Endothelial cell of umbilical vein (primary cell): ENCODE results near the gene GNB2. TPM values are rescaled to one million over a fixed set of nuclear protein-coding genes. Genes with fewer than 3 reads are reported as not detected.

Source experiments
- BruUV-seq: library from RNA; stranded (reverse); fragments of 400-500 nt; replicated peaks from 2 replicates; lab custom pipeline; 2021; lab: Mats Ljungman, UMichigan
- CTCF ChIA-PET: fragments of 300-600, 350-600 bp; sonication (Branson Sonifier 250); formaldehyde crosslinking; loops from one replicate; lab custom pipeline; 2021; ENCODE audit warnings: antibody characterized with exemption, inconsistent platforms; lab: Charles Lee
- POLR2A ChIA-PET: fragments of 300-600, 350-600 bp; sonication (Branson Sonifier 250); formaldehyde crosslinking; loops from one replicate; lab custom pipeline; 2021; ENCODE audit warnings: antibody characterized with exemption, inconsistent platforms; lab: Charles Lee
- DNase-seq: peaks from one replicate; pipeline ENCODE4 v3.0.0-alpha.2; 2011; ENCODE audit warnings: low read depth, low spot score
- FAIRE-seq: peaks from 2 replicates; lab custom pipeline; 2011; peaks lifted over from hg19 to GRCh38; lab: Jason Lieb, UNC
- H2AFZ ChIP-seq: 2 replicates; pipeline ENCODE4 v1.6.0; 2012; ENCODE audit warnings: low read depth, low read length, control low read depth, inconsistent platforms
- H3K27ac ChIP-seq: 2 replicates; pipeline ENCODE4 v1.5.1; 2011; ENCODE audit warnings: low read depth, mild to moderate bottlenecking, control low read depth, low read length, moderate library complexity; ENCODE audit not compliant: insufficient read depth
- H3K27me3 ChIP-seq, 2 experiments: 2 replicates each; pipeline versions ENCODE4 v1.6.0 to v1.6.1; 2011; ENCODE audit warnings: low read length in 2 of 2, mixed read lengths in 1 of 2; ENCODE audit not compliant: control insufficient read depth in 2 of 2, insufficient read depth in 2 of 2
- H3K36me3 ChIP-seq, 2 experiments: 2 replicates in 1 of 2; 3 replicates in 1 of 2; pipeline ENCODE4 v1.5.1; 2011; ENCODE audit warnings: low read length in 2 of 2, mild to moderate bottlenecking in 1 of 2, moderate library complexity in 1 of 2; ENCODE audit not compliant: control insufficient read depth in 2 of 2, insufficient read depth in 2 of 2; ENCODE audit errors: extremely low read depth in 1 of 2
- H3K4me1 ChIP-seq: 3 replicates; pipeline ENCODE4 v1.5.1; 2011; ENCODE audit warnings: mild to moderate bottlenecking, low read length; ENCODE audit not compliant: control insufficient read depth, insufficient read depth; ENCODE audit errors: extremely low read depth
- H3K4me2 ChIP-seq: 2 replicates; pipeline ENCODE4 v1.6.1; 2011; ENCODE audit warnings: low read length, control low read depth, mixed read lengths; ENCODE audit not compliant: insufficient read depth
- H3K4me3 ChIP-seq, 3 experiments: fragments of 200-600 bp in 1 of 3; sonication (generic), shearing (Covaris generic) in 1 of 3; replicated peaks in 1 of 3; 2 replicates each; pipeline ENCODE4 v1.5.1; 2011 to 2016; ENCODE audit warnings: control low read depth in 3 of 3, low read length in 3 of 3, mild to moderate bottlenecking in 2 of 3, inconsistent platforms in 1 of 3, low read depth in 1 of 3, moderate library complexity in 1 of 3; ENCODE audit not compliant: insufficient read depth in 1 of 3
- H3K79me2 ChIP-seq: 2 replicates; pipeline ENCODE4 v1.6.0; 2012; ENCODE audit warnings: low read length, inconsistent platforms; ENCODE audit not compliant: control insufficient read depth, insufficient read depth
- H3K9ac ChIP-seq: replicated peaks from 2 replicates; pipeline ENCODE3; 2011; ENCODE audit warnings: low read length, control low read depth; ENCODE audit not compliant: insufficient read depth; ENCODE audit errors: extremely low read depth
- H3K9me1 ChIP-seq: replicated peaks from 3 replicates; pipeline ENCODE4 v1.6.0; 2011; ENCODE audit warnings: mild to moderate bottlenecking, low read length; ENCODE audit not compliant: control insufficient read depth, insufficient read depth; ENCODE audit errors: extremely low read depth
- H3K9me3 ChIP-seq: replicated peaks from 2 replicates; pipeline ENCODE4 v1.5.1; 2012; ENCODE audit warnings: low read length, inconsistent platforms; ENCODE audit not compliant: control insufficient read depth, insufficient read depth
- H4K20me1 ChIP-seq: replicated peaks from 2 replicates; pipeline ENCODE3; 2011; ENCODE audit warnings: mild to moderate bottlenecking, low read length; ENCODE audit not compliant: control insufficient read depth, insufficient read depth; ENCODE audit errors: extremely low read depth
- CTCF ChIP-seq, 2 donors: IDR thresholded peaks; 1 replicate in 1 of 2; 2 replicates in 1 of 2; pipeline ENCODE4 v1.5.1; 2011; ENCODE audit warnings: low read length in 2 of 2, mild to moderate bottlenecking in 2 of 2, moderate library complexity in 2 of 2, control low read depth in 1 of 2, inconsistent platforms in 1 of 2, low read depth in 1 of 2; ENCODE audit not compliant: insufficient read depth in 1 of 2; ENCODE audit errors: extremely low read depth in 1 of 2
- EZH2 ChIP-seq: IDR thresholded peaks from 2 replicates; pipeline ENCODE4 v1.6.1; 2012; ENCODE audit warnings: borderline replicate concordance, low read depth, mild to moderate bottlenecking, moderate library complexity, low read length, inconsistent platforms; ENCODE audit not compliant: severe bottlenecking
- FOS ChIP-seq: IDR thresholded peaks from 2 replicates; pipeline ENCODE4 v1.6.1; 2011; ENCODE audit warnings: mild to moderate bottlenecking, low read length, moderate library complexity, borderline replicate concordance; ENCODE audit not compliant: insufficient read depth
- GATA2 ChIP-seq: IDR thresholded peaks from 2 replicates; pipeline ENCODE4 v1.7.0; 2011; ENCODE audit warnings: low read depth, mild to moderate bottlenecking, moderate library complexity, mixed read lengths, low read length; ENCODE audit not compliant: insufficient read length, insufficient read depth
- JUN ChIP-seq: IDR thresholded peaks from 2 replicates; pipeline ENCODE4 v1.6.1; 2011; ENCODE audit warnings: borderline replicate concordance, low read depth; ENCODE audit not compliant: insufficient read length, insufficient read depth
- MYC ChIP-seq: IDR thresholded peaks from one replicate; pipeline ENCODE4 v1.6.1; 2011; ENCODE audit warnings: mild to moderate bottlenecking, low read depth, low read length
- POLR2A ChIP-seq: IDR thresholded peaks from 2 replicates; pipeline ENCODE4 v1.6.1; 2012; ENCODE audit warnings: low read depth, mild to moderate bottlenecking, control low read depth, low read length
- POLR2AphosphoS5 ChIP-seq: IDR thresholded peaks from 2 replicates; pipeline ENCODE4 v1.6.1; 2012; ENCODE audit warnings: low read depth, mild to moderate bottlenecking, control low read depth, low read length, moderate library complexity; ENCODE audit not compliant: insufficient read depth
- dilution Hi-C: fragments of 300-500 bp; cut with MboI; formaldehyde crosslinking; loops from one replicate; pipeline ENCODE4 v1.15.0; 2019; ENCODE audit warnings: low sequenced_read_pairs; ENCODE audit not compliant: extremely low pct_ligation_motif_present
- intact Hi-C: fragments of 100-400 bp; cut with micrococcal nuclease; formaldehyde crosslinking; loops from one replicate; pipeline ENCODE4 v1.10.0; 2022
- polyA plus RNA-seq, 4 experiments: library from polyadenylated mRNA; depleted of rRNA in 3 of 4; stranded (reverse) in 3 of 4; unstranded in 1 of 4; fragments of >200 nt; gene quantifications; 2 replicates each; pipeline versions ENCODE4 v1.2.1 to v1.2.3, GENCODE V29; 2011 to 2012; ENCODE audit warnings: missing spikeins in 1 of 4
- total RNA-seq: library from RNA; stranded (reverse); gene quantifications from 2 replicates; pipeline ENCODE4 v1.2.3, GENCODE V29; 2021
- TF ChIP-seq, protein P1 (sequence below): IDR thresholded peaks from 2 replicates; pipeline ENCODE4 v1.6.1; 2011; ENCODE audit not compliant: insufficient read depth, insufficient read length

GNB2 gene
- total and polyA plus RNA-seq, 2 donors (not counting 3 experiments of a cell fraction or from before 2014, with no cell fraction given) = 297 to 433 TPM

- dilution Hi-C loops = no loop called here
- peaks cover 9 to 73% of the 10 kb centered on the region in 2 experiments for H3K36me3 ChIP-seq
- FAIRE-seq (no peak), DNase-seq (no peak)
- no TSS peak for BruUV-seq
- no peak for TF ChIP-seq JUN
- TF ChIP-seq POLR2AphosphoS5 = no peak
- TF ChIP-seq POLR2A = no peak
- TF ChIP-seq MYC = no peak
- no peak for TF ChIP-seq GATA2
- TF ChIP-seq FOS = no peak
- TF ChIP-seq, protein P1, sequence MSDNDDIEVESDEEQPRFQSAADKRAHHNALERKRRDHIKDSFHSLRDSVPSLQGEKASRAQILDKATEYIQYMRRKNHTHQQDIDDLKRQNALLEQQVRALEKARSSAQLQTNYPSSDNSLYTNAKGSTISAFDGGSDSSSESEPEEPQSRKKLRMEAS = no peak
- no peak for TF ChIP-seq CTCF (IDR thresholded peaks at IDR 0.05; ENCODE audit: extremely low read depth in 1 of 2, insufficient read depth in 1 of 2, low read depth in 1 of 2, low read length in 2 of 2)
- TF ChIP-seq EZH2 = no peak
- POLR2A ChIA-PET = no interaction called here
- no peak overlapping the region for H3K4me2 ChIP-seq
- H3K4me3 ChIP-seq = no peak overlapping the region
- no peaks in the 10 kb centered on the region for H3K27me3 ChIP-seq
- no peaks in the 10 kb centered on the region for H3K9me3 ChIP-seq
- H4K20me1 ChIP-seq = no peaks in the 10 kb centered on the region
- intact Hi-C loops = no loop called here
- H3K4me1 ChIP-seq = no peaks in the 10 kb centered on the region
- CTCF ChIA-PET = interaction anchor here (0.9 to 7.0 kb wide), 3 partner anchors 7 to 21 kb away, joined by 3 to 60 read pairs (median 4); partner anchors contain the start of gene POP7
- H3K9ac ChIP-seq = no peak overlapping the region
- H2AFZ ChIP-seq = no peak overlapping the region
- no peaks in the 10 kb centered on the region for H3K9me1 ChIP-seq
- peaks cover 11% of the 10 kb centered on the region for H3K79me2 ChIP-seq
- H3K27ac ChIP-seq = no peak overlapping the region
Measured at GRCh38 chr7:100684534-100685042, 11.0 kb downstream of the GNB2 start.
